A172 (cell line): ENCODE measurements around the gene PDCD4. TPM values are rescaled to one million over a fixed set of nuclear protein-coding genes. Genes with fewer than 3 reads are reported as not detected.
A peak's percentile ranks its signal among the peaks of the same experiment; 100 is the strongest.

Experiments used
- DNase-seq: peaks from one replicate; pipeline ENCODE4 v3.0.0-alpha.2; 2015; ENCODE audit warnings: low spot score
- total RNA-seq: library from RNA; depleted of rRNA; stranded (reverse); fragments of >200 nt; shearing (Covaris generic); gene quantifications from 2 replicates; pipeline ENCODE4 v1.2.3, GENCODE V29; 2014; rRNA removed

The PDCD4 gene
- total RNA-seq, result 23.2 and 23.3 TPM in 2 replicates

DNA sequence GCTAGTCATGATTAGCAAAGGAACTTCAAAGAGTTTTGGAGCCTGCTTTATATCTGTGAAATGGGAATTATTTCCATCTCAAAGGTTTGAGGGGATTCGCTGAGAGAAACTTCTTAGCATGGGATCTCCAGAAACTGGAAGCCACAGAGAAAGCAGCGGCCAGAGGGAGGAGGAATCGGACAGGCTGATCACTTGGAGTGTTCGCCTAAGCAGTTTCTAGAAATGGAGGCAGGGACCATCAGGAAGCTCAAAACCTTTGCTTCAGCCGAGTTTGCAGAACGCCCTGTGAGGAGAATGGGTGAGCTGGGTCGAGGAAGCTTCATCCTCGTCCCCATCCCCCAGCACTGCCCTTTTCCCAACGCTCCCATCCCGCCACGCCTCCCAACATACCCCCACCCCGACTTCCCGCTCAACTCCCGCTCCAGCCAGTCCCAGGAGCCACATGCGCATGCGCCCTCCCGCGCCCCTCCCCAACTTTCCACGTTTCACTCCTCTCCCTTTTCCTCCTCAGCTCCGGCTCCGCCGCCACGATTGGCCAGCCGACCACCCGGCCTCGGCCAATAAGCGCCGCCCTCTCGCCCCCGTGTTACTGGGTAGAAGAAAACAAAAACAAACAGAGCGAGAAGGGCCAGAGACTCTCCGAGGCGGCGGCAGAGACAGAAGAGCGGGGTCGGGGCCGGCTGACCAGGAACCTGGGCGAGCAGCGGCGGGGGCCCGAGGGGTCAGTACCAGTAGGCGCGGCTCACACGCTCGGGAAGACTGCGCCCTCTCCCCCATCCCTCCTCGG is at the start of gene PDCD4:
Gene PDCD4 (plus strand): TSS at position 631 of the 787 bp plus-strand sequence. CDS start 4,100 bp downstream, outside the sequence.
- DNase-seq, result peak; percentile 98

DNA sequence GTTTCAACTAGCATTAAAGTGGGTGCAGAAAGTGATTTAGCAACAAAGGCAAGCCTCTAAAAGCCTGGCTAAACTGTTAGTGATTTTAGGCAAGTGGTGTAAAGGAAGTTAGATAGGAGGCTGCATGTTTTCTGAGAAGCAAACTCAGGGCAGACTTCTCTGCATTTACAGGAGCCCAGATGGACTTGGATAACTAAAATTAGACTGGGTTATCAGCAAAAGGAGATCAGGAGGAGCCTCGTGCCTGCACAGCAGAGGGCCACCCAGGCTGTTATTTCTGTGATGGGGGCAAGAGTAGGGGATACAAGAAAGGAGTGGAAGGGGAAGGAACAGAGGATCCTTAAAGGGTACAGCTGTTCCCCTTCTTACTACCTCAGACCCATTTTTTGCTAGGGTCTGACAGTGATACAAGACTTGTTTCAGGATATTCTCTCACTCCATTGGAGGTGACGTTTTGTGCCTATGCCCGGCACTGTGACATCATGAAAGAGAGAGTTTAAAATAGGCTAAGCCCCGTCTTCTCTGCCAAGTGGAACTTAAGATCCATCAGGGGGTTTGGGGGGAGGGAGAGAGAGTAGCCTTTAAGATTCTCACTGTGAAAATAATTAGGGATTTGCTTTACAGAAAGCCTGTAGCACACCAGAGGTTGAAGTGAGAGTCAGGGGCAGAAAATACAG is 49.6 kb upstream of the PDCD4 start:
- DNase-seq, result no peak

DNA sequence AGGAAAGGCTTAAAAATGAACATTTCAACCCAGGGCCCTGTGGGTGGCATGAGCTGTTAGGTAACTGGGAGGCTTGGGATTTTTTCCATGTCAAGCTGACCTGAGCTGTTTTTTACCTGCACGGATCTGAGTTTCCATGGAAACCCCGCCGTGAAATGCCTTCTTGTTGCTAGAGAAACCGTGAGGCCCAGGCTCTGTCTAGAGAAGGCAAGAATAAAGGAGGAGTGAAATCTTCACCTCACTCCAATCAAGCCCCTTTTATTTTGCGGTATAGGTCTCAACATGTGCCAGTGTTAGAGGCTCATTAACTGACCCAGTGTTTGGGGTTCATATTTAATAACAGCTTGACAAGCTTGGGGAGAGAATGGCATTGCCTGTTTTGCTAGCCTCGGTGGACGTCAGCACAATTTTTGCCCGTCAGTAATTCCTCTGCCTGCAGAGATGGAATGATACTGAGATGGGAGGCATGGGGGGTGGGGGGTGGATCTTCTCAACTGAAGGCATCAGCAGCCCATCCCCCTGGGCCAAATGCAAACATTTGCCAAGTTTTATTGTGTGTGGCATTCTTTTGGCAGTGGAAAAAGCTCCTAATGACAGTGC is 48.9 kb upstream of the PDCD4 start:
- DNase-seq, result no peak

DNA sequence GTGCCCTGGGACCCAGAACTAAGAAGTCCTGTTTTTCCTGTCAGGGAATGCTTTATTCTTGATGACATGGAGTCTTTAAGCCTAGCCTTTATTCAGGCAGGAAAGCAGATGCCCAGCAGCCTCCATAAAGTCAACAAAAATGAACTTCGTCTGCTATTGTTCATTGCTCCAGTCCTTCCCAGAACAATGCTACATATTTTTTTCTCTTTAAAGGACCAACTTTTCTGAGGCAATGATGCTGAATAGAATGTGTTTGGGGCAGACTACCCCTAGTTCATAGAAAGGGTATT is 47.6 kb upstream of the PDCD4 start:
- no peak for DNase-seq

DNA sequence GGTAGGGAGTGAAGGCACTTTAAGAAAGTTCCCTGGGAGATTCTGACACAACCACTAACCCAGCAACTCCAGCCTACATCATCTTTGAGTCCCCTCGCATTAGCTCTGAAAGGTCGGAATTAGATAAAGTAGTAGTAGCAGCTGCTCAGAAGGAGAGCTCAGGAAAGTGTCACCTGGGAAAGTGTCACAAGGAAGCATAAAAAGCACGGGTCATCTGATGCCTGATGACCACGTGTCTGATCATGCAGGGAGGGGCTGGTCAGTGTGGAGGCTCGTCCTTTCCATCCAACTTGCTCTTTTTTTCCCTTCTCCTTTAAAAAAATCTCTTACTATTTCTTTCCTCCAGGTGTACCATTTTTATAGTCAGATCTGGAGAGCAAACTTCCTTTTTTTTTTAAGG is 47.1 kb upstream of the PDCD4 start:
- DNase-seq, result no peak

DNA sequence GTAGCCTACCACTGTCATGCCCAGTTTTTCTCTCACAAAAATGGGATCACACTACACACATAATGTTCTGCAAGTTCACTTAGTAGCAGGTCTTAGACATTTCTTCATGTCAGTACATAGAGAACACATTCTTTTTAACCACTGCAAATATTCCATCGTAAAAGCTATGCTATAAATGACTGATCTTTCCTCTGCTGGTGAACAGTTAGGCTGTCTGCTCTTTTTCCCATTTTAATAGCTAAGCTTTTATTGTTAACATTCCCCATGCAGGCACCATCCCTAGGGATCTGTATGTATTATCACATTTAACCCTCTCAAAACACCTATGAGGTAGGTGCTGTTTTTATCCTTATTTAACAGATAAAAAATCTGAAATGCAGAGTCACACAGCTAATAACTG is 46.2 kb upstream of the PDCD4 start:
- no peak for DNase-seq

DNA sequence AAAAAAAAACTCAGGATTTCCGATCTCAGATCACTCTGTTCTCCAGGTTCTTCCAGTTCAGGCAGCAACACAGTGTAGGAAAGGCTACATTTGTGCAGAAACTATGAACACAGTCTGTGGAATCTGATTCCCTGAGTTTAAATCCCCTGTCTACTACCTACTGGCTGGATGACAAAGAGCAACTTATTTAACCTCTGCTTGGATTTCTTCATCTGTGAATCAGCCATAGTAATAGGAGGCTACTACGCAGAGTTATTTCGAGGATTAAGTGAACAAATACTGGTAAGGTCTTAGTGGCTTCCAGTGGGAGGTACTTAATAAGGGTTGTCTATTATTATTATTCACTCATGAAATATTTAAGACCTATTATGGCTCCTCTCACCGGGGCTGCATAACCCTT is 44.3 kb upstream of the PDCD4 start:
- no peak for DNase-seq

DNA sequence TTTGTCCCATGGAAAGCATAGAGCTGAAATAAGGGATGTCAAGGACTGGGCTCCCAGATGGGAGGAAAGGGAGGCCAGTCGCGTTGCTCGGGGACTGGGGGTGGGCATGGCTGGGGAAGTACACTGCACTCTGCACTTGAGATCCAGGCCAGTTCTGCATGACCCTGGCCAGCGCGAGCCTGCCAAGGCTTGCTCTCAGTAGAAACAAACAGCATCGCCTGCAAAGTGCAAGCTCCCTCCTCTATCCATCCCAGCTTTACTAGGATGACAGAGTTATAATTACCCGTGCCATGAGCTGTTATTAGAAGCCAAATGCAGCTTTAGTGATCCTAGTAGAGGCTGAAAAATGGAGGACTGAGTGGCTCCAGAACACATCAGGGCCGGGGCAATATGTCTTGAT is 43.9 kb upstream of the PDCD4 start:
- no peak for DNase-seq

DNA sequence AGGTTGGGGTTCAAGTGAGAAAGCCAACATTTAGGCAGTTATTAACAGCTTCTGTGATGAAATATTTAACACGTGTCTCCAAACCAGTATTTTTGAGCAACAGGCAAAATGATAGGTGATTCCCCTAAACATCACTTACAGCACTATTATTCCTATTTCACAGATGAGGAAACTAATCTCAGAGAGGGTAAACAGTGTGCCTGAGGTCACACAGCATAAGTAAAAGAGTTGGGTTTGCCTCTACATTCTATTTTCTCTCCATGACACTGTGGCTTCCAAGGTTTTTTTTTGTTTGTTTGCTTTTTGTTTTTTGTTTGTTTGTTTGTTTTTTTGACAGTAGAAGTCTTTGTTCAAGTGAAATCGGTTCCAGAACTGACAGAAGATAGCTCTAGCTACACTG is 43.2 kb upstream of the PDCD4 start:
- DNase-seq, result no peak

DNA sequence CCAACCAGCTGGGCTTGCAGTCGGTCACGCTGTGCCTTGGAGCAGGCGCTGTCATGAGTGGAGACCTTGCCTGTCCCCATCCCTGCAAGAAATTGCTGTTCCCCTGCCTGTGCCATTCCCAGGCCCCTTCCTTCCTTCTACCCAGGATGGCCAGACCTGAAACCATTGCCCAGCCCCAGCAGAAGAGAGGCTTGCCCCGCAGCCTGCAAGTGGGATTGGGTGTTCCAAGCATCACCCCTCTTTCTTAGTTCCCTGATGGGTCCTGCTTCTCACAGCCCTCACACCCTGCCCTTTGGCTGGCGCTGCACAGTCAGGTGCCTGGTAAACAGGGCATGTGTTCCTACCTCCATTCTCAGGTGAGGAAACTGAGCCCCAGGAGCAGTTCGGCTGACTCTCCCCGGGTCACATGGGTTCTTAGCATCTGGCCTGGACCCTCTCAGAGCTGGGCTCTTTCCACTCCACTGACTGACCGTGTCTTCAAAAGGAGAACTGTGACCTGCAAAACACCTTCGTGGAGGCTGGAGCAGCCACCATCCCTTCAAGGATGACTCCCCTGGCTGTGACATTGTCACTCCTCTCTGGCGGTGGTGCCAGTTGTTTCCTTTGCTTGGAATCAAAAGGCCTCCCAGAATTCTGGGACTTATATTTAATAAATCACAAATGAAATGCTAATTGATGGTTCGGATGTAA is 41.9 kb upstream of the PDCD4 start:
- no peak for DNase-seq

DNA sequence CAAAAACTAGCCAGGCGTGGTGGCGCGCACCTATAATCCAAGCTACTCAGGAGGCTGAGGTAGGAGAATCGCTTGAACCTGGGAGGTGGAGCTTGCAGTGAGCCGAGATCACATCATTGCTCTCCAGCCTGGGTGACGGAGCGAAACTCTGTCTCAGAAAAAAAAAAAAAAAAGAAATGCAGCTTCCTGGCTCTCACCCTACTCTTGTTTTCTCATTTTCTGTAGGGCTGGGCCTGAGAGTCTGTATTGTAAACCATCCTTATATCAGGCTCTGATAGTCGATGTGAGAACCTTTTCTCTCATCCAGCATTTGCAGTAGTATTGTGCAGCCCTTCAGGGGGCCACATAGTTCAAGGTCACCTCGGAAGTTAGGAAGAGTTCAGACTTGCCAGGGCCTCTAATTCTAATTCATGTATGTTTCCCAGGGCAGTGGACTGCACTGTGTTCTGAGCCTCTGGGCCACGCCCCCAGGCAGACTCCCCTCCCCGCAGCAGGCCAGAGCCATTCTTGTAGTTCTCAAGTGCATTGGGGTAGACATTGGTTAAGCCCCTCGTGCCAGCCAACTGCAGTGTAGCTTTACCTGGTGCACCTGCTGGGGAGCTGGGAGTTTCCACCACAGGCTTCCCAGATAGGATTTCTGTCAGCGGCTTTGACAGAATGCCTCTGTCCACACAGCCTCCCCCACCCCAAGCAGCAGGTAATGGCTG is 38.3 kb upstream of the PDCD4 start:
- no peak for DNase-seq

DNA sequence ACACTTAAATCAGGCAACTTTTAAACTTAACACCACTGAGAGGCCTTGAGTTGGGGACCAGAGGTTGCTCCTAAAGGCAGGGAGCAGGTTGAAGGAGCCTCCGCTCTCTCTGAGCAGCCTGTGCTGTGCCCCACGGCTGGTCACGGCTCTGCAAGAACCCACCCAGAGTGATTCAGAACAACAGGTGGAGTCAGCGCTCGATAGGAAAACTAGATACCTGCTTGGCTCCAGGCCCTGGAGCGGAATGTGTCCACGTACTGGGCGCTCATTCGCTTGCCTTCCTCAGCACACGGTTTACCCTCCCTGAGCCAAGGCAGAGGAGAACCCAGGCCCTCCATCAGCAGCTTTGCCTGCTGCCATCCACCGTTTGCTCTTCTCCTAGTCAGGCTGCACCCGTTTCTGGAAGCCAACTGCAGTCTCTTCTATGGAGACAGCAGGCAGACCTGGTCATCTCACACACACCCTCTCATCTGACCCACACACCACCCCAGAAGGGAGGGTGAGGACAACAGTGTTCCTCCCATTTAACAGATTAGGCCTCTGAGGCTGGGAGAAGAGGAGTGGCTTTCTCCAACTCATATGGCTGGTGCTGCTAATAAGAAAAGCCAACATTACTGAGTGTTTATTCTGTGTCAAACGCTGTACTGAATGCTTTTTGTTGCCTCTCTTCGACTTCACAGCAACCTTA is 37.6 kb upstream of the PDCD4 start:
- DNase-seq, result no peak

DNA sequence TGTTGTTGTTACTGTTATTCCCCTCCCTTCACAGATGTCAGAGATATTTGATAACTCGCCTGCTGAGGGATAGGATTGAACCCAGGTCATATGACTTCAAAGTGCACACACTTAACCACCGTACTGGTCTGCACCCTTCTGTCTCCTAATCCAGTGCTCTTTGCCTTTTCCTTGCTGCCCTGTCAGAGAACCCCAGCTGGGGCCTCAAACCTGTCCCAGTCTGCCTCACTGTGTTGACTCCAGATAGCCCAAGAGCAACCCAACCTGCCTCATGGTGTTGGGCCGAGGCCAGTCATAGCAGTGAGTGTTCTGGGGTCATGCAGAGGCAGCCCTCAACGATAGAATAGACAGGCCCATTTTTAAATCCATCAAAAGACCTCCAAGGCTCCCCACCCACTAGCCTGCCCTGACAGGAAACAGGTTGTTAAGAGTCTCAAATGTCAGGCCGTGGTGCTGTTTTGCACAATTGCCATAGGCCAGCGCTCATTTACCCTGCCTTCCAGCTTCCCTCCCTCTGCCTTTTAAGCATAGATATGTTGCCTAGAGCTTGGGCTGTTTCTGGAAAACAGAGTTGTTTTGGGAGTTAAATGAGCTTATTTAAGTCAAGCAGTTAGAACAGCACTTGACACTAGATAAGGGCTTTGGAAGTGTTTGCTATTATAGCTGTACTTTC is 37.0 kb upstream of the PDCD4 start:
- no peak for DNase-seq

DNA sequence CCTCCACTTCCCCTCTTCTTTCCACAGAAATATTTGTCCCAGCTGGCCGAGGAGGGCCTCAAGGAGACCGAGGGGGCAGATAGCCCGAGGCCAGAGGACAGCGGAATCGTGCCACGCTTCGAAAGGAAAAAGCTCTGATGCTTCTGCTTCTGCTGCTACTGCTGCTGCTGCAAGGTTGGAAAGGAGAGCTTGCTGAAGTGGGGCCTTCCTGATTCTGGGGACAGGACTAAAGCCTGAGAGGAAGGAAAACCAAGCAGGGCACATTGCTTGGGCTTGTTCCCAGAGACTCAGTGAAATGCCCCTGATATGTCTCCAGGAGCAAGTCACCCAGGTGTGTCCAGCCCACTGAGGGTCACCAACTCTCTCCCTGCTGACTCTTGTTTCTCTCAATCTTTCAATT is 35.9 kb upstream of the PDCD4 start:
- DNase-seq, result no peak

DNA sequence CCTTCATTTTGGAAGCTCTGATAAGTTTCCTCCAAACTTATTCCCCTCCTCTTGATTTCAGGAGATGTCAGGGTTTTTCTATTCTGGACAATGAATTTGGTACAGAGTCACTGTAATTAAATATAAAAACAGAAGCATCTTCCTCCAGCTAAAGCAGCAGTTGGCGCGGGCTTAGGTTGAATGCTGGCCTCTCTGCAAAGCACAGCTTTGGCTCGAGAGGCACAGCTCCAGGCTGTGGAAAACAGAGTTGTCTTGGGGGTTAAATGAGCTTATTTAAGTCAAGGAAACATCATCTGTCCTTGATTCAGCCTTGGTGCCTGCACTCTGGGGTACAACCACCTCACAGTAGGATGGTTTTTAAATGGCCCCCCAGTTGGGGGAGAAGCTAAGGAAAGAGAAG is 35.0 kb upstream of the PDCD4 start:
- no peak for DNase-seq

DNA sequence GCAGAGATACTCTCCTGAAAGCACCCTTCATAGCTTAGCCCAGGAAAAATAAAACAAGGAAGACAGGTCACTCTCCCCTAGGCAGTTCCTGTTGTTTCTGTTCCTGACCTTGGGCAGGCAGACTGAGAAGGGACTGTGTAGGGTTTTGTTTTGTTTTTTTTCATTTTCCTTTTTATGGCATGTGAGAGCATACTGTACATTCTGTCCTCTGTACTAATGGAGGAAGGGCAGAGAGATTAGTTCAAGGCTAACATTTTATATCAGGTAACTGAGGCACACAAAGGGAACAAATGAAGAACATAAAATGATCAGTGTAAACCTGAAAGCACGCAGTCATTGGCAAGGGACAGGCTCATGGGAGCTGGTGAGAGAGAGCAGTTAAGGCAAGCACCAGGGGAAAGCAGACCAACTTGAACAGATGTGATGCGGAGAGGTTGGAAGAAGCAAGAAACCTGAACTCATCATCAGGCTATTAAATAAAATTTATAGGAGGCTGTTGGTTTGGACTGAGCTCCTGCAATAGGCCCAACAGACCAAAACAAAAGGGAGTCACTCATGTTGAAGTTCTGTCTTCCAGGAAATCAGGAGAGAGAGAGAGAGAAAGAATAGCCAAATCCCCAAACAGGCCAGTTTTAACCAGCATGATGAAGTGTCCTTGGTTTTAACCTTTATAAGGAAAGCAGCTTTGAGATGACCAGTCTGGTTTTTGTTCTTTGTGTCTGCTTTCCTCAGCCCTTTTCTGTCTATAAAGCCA is 34.1 kb upstream of the PDCD4 start:
- DNase-seq, result no peak

DNA sequence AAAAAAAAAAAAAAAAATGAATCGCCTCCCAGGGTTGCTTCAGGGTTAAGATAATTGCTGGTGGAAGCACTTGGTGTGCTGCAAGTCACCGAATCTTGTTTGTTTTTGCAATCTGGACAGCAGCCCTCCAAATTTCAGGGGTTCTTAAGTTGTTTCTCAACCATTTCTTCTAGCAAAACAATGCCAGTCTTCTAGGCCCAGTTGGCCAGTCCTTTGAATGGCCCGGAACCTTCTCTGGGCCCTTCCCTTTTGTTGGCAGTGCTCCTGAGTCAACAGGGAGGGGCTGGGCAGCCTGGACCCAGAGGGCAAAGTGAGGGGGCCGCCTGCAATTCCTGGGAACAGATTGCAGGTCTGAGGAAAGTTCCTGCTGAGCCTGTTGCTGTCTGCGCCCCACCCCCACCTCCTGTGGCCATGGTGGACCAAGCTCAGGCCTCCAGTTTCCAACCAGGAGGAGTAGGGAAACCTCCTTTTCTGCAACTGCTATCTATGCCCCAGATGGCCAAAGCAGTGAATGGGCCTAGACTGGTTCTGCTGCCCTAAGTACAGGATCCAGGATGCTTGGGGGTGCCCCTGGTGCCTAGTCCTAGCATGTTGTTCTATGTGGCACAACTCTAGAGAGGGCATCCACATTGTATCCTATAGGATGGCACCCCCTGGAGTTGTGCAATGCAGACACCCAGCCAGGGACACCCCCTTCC is 31.4 kb upstream of the PDCD4 start:
- no peak for DNase-seq

DNA sequence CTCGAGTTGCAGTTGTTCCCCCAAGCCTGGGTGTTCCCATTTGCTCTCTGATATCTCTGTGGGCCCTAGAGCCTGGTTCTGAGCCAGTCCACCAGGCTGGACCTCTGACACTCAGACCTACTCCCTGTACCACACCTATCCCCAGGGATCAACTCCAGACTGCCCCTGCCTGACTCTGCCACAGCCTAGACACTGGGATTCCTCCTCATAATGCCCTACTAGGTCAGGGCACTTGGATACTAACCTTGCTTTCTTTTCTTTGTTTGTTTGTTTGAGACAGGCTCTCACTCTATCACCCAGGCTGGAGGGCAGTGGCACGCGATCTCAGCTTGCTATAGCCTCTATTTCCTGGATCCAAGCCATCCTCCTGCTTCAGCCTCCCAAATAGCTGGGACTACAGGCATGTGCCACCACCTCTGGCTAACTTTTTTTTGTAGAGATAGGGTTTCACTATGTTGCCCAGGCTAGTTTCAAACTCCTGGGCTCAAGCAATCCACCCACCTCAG is 30.8 kb upstream of the PDCD4 start:
- DNase-seq, result no peak

DNA sequence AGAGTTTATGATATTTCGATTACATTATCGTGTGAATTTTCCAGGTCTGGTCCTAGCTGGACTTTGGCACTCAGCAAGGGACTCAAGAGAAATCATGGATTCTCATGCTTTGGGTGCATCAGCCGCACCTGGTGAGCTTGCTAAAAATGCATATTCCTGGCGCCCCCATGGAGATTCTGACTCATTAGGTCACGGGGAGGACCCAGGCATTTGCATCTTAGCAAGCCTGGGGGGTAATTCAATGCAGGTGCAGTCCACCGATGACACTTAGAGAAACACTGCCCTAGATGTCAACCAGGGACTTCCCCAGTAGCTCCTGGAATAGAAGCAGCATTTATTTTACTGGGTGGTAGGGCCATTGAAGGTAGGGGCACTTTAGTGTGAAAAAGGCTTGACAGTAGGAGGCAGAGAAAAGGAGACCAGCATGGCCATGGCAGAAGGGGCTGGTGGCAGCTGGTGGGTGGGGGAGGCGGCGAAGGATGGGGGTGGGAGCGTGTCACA is 29.9 kb upstream of the PDCD4 start:
- no peak for DNase-seq
